Neural crest cell (in vitro differentiated cells): ENCODE results near the gene TET1. TPM values are rescaled to one million over a fixed set of nuclear protein-coding genes. Genes with fewer than 3 reads are reported as not detected.
A peak's percentile ranks its signal among the peaks of the same experiment; 100 is the strongest.
"Not testable (repeated sequence)": the region's sequence is repeated elsewhere in the genome, so short reads cannot be mapped to it uniquely, and the experiment has no call there.

Experiments used
- DNase-seq: peaks from one replicate; pipeline ENCODE4 v3.0.0; 2021; ENCODE audit warnings: low read depth, mixed read lengths, low spot score
- H3K27ac Mint-ChIP-seq: one replicate; pipeline ENCODE4 v1.8.0; 2021; ENCODE audit warnings: mild to moderate bottlenecking, mixed read lengths; ENCODE audit not compliant: unreplicated experiment
- H3K27me3 Mint-ChIP-seq: 2 replicates; pipeline ENCODE4 v1.8.0; 2021; ENCODE audit warnings: low read depth, mild to moderate bottlenecking, mixed read lengths
- H3K36me3 Mint-ChIP-seq: 2 replicates; pipeline ENCODE4 v1.8.0; 2021; ENCODE audit warnings: low read depth, mild to moderate bottlenecking, mixed read lengths
- H3K4me1 Mint-ChIP-seq: 2 replicates; pipeline ENCODE4 v1.8.0; 2021; ENCODE audit warnings: mixed read lengths
- H3K4me3 Mint-ChIP-seq: one replicate; pipeline ENCODE4 v1.8.0; 2021; ENCODE audit warnings: mild to moderate bottlenecking, mixed read lengths
- H3K9me3 Mint-ChIP-seq: 2 replicates; pipeline ENCODE4 v1.8.0; 2021; ENCODE audit warnings: mixed read lengths
- total RNA-seq: library from RNA; stranded (reverse); gene quantifications from 2 replicates; pipeline ENCODE4 v1.2.1, GENCODE V29; 2021
- TF ChIP-seq, protein P1 (sequence below): fragments of 200-600 bp; sonication (generic); conservative IDR thresholded peaks from 2 replicates; pipeline ENCODE4 v1.5.0; 2021; ENCODE audit warnings: antibody characterized with exemption, mild to moderate bottlenecking

The TET1 gene
- total RNA-seq, 1 donor from 2014 or later, result 27.7 TPM

DNA sequence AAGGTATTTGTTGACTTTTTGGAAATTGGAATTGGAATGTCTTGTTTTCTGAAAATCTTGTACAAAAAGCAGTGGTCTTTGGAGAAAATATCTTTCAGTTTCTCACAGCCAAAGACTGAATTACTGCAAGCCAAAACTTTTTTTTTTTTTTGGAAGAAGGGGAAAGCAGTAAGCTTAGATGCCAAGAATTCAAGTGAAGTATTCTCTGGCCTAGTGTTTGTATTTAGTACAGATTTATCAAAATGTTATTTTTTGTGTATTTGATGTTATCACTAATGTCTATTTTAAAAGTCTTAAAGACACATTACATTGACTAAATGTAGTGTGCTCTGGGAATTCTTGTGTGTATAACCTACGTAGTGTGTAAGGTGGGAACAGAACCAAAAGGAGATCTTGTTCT is 6.2 kb downstream of the TET1 start:
- TF ChIP-seq, protein P1, sequence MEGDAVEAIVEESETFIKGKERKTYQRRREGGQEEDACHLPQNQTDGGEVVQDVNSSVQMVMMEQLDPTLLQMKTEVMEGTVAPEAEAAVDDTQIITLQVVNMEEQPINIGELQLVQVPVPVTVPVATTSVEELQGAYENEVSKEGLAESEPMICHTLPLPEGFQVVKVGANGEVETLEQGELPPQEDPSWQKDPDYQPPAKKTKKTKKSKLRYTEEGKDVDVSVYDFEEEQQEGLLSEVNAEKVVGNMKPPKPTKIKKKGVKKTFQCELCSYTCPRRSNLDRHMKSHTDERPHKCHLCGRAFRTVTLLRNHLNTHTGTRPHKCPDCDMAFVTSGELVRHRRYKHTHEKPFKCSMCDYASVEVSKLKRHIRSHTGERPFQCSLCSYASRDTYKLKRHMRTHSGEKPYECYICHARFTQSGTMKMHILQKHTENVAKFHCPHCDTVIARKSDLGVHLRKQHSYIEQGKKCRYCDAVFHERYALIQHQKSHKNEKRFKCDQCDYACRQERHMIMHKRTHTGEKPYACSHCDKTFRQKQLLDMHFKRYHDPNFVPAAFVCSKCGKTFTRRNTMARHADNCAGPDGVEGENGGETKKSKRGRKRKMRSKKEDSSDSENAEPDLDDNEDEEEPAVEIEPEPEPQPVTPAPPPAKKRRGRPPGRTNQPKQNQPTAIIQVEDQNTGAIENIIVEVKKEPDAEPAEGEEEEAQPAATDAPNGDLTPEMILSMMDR, result no peak
- H3K27ac Mint-ChIP-seq, result no peak overlapping the region
- no peaks in the 10 kb centered on the region for H3K9me3 Mint-ChIP-seq
- H3K27me3 Mint-ChIP-seq, result no peaks in the 10 kb centered on the region
- peaks cover 3% of the 10 kb centered on the region for H3K36me3 Mint-ChIP-seq
- no peak for DNase-seq
- H3K4me3 Mint-ChIP-seq, result no peak overlapping the region
- H3K4me1 Mint-ChIP-seq, result peaks cover 42% of the 10 kb centered on the region

DNA sequence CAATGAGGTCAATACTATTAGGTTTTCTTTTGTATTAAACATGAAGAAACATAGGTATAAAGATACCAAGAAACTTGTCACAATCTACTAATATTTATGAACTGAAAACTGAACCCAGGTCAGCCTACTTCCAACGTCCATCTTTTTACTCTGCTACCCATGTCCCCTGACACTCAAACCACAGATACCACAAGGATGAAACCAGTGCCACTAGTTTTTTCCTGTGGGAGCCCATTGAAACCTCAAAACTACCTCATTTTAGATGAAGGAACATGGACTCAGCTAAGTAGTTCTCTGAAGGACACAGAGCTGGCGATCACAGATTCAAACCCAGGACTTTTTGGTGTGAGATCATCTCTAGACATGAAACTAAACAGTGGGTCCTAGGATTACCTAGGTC is 6.8 kb downstream of the TET1 start:
- no peaks in the 10 kb centered on the region for H3K9me3 Mint-ChIP-seq
- no peak overlapping the region for H3K27ac Mint-ChIP-seq
- no peaks in the 10 kb centered on the region for H3K27me3 Mint-ChIP-seq
- H3K36me3 Mint-ChIP-seq, result peaks cover 3% of the 10 kb centered on the region
- peak overlapping the region; percentile 24 for H3K4me3 Mint-ChIP-seq
- TF ChIP-seq, protein P1, result no peak
- DNase-seq, result no peak
- H3K4me1 Mint-ChIP-seq, result peaks cover 38% of the 10 kb centered on the region

DNA sequence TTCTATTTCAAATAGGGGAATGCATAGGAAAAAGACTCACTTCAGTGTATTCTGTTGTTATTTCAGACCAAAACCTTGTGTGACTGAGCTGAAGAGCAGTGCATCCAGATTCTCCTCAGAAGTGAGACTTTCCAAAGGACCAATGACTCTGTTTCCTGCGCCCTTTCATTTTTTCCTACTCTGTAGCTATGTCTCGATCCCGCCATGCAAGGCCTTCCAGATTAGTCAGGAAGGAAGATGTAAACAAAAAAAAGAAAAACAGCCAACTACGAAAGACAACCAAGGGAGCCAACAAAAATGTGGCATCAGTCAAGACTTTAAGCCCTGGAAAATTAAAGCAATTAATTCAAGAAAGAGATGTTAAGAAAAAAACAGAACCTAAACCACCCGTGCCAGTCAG is 12.0 kb downstream of the TET1 start:
- H3K27ac Mint-ChIP-seq, result no peak overlapping the region
- peaks cover 14% of the 10 kb centered on the region for H3K36me3 Mint-ChIP-seq
- H3K9me3 Mint-ChIP-seq, result no peaks in the 10 kb centered on the region

DNA sequence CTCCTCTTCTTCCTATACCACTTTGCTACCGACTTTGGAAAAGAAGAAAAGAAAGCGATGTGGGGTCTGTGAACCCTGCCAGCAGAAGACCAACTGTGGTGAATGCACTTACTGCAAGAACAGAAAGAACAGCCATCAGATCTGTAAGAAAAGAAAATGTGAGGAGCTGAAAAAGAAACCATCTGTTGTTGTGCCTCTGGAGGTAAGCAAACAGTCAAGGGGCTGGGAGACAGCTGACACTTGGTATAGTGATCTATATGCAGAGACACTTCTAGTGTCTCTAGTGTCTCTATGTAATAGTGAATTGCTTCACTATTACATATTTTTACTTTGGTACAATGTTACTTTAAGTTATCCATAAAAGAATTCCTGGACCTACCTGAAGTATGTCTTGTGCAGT is 13.9 kb downstream of the TET1 start:
- DNase-seq, result no peak
- H3K4me3 Mint-ChIP-seq, result no peak overlapping the region
- no peaks in the 10 kb centered on the region for H3K27me3 Mint-ChIP-seq
- H3K36me3 Mint-ChIP-seq, result peaks cover 14% of the 10 kb centered on the region
- no peaks in the 10 kb centered on the region for H3K4me1 Mint-ChIP-seq
- H3K9me3 Mint-ChIP-seq, result no peaks in the 10 kb centered on the region
- TF ChIP-seq, protein P1, result no peak
- H3K27ac Mint-ChIP-seq, result no peak overlapping the region

More for the DNA sequence above, 12.0 kb downstream of the TET1 start:
- Mint-ChIP-seq H3K4me1 (no peaks in the 10 kb centered on the region), H3K4me3 (no peak overlapping the region), H3K27me3 (no peaks in the 10 kb centered on the region)
- no peak for DNase-seq
- TF ChIP-seq, protein P1, result no peak

DNA sequence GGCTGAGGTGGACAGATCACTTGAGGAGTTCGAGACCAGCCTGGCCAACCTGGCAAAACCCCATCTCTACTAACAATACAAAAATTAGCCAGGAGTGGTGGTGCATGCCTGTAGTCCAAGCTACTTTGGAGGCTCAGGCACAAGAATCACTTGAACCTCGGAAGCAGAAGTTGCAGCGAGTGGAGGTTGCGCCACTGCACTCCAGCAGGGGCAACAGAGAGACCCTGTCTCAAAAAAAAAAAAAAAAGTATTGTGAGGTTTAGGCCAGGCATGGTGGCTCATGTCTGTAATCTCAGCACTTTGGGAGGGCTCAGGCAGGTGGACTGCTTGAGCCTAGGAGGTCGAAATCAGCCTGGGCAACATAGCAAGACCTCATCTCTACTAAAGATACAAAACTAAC is 16.0 kb downstream of the TET1 start:
- Mint-ChIP-seq H3K9me3 (no peaks in the 10 kb centered on the region), H3K4me1 (no peaks in the 10 kb centered on the region), H3K4me3 (no peak overlapping the region), H3K27ac (no peak overlapping the region), H3K27me3 (no peaks in the 10 kb centered on the region), H3K36me3 (peaks cover 16% of the 10 kb centered on the region)
- TF ChIP-seq, protein P1, result peak; percentile 40
- peak; percentile 18 for DNase-seq

DNA sequence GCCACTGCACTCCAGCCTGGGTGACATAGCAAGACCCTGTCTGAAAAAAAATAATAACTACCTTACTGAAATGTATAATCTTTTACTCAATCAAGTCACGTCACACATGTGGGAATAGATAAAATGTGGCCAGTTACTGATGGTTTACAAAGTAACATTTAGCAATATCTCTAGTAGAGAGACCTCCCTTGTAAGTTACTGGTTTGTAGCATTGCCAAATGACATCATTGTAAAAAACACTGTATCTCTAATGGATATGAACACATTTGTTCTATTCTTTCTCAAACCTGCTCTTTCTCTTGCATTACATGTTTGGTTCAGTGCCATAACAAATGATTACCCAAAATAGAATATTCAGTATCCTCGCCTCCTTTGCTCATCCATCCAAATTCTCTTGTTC is 18.8 kb downstream of the TET1 start:
- Mint-ChIP-seq H3K9me3 (no peaks in the 10 kb centered on the region), H3K4me1 (no peaks in the 10 kb centered on the region), H3K27ac (no peak overlapping the region), H3K4me3 (no peak overlapping the region), H3K27me3 (no peaks in the 10 kb centered on the region), H3K36me3 (peaks cover 11% of the 10 kb centered on the region)
- TF ChIP-seq, protein P1, result no peak
- DNase-seq, result no peak

DNA sequence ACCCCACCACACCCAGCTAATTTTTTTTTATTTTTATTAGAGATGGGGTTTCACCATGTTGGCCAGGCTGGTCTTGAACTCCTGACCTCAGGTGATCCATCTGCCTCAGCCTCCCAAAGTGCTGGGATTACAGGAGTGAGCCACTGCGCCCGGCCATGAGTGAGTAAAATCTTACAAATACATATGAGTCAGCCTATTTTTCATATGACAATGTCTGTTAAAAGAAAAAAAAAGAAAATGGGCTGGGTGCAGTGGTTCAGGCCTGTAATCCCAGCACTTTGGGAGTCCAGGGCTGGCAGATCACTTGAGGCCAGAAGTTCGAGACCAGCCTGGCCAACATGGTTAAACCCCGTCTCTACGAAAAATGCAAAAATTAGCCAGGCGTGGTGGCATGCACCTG is 24.1 kb downstream of the TET1 start:
- not testable (repeated sequence) for H3K9me3 Mint-ChIP-seq, H3K27ac Mint-ChIP-seq
- peaks cover 10% of the 10 kb centered on the region for H3K36me3 Mint-ChIP-seq

More for the DNA sequence above, 24.1 kb downstream of the TET1 start:
- H3K4me3 Mint-ChIP-seq, H3K4me1 Mint-ChIP-seq, DNase-seq, H3K27me3 Mint-ChIP-seq: not testable (repeated sequence)
